CD4-positive, alpha-beta T cell treated with Interleukin-4 for 4 hours (primary cell): ENCODE measurements around the gene HIC2.
"Not testable (repeated sequence)": the region's sequence is repeated elsewhere in the genome, so short reads cannot be mapped to it uniquely, and the experiment has no call there.

Experiments used
- DNase-seq: peaks from one replicate; pipeline ENCODE4 v3.0.0-alpha.2; 2020

The HIC2 gene

GRCh38 chr22:21417227-21417746 is at the start of gene HIC2:
TSS of gene HIC2 (plus strand) at chr22:21417371. CDS start at chr22:21442832, 25,461 bp downstream.
- DNase-seq: not testable (repeated sequence)

DNA sequence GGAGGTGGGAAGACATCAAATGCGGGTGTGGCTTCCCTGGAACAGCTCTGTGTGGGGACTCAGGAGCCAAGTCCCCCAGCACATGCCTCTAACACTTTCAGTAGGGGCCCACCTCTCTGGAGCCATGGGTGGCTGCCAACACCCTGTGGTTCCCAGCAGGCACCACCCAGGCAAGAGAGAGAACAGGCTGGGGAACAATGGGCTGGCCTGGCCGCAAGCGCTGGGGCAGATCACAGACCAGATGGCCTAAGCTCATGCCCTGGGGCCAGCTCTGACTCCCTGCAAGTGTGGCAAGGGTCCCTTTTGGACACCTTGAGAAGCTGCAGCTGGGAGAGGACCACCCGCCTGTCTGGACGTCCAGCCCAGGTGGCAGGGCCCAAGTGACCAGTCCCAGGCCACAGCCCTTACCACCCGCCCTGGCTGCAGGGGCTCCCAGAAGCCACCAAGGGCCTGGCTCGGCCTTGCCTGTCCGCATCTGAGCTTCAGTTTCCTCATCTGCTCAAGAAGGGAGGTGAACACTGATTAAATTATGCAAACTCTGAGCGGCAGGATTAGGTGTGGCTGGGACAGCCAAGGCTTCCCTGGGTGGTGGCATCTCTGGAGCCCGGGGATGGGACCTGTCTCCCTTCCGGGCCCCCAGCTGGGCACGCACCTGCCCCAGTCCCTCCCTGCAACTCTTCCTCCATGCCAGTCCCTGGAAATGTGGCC is 48.4 kb upstream of the HIC2 start:
- not testable (repeated sequence) for DNase-seq

- not testable (repeated sequence) for DNase-seq
Measured at GRCh38 chr22:21375880-21376279, 41.3 kb upstream of the HIC2 start.

DNA sequence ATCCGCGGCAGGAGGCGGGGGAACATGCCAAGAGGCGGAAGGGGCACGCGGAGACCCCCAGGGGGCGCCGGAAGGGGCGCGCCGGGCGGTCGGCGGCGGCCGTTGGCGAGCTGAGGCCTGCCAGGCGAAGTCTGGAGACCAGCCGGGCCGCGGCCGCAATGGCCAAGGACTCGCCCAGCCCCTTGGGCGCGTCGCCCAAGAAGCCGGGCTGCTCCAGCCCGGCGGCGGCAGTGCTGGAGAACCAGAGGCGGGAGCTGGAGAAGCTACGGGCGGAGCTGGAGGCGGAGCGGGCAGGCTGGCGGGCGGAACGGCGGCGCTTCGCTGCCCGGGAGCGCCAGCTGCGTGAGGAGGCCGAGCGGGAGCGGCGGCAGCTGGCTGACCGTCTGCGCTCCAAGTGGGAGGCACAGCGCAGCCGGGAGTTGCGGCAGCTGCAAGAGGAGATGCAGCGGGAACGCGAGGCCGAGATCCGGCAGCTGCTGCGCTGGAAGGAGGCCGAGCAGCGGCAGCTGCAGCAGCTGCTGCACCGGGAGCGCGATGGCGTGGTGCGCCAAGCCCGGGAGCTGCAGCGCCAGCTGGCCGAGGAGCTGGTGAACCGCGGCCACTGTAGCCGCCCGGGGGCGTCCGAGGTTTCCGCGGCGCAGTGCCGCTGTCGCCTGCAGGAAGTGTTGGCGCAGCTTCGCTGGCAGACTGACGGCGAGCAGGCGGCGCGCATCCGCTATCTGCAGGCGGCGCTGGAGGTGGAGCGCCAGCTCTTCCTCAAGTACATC is 33.3 kb upstream of the HIC2 start, which contains the start of gene RIMBP3B:
Gene RIMBP3B (plus strand): TSS at position 51 of the 767 bp plus-strand sequence. CDS start 108 bp downstream, at position 159.
- not testable (repeated sequence) for DNase-seq

GRCh38 chr22:21384468-21385357 is 32.5 kb upstream of the HIC2 start:
- not testable (repeated sequence) for DNase-seq

DNA sequence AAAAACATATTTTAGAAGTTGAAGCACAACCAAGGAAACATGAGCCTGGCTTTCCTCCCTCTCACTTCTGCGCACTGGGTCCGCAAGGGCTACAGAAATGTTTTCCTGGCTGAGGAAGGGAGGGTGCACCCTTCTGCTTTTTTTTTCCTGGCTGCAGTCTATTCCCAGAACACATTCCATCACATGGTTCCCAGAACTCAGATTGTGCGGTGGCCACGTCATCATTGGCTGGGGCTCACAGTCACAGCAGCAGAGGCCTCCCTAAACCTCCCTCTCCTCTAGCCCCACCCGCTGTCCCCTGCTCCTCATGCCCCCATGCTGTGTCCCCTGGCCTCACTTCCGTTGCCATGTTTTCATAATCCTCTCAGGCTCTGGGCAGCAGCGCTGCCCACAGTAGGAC is 27.7 kb upstream of the HIC2 start:
- not testable (repeated sequence) for DNase-seq

DNA sequence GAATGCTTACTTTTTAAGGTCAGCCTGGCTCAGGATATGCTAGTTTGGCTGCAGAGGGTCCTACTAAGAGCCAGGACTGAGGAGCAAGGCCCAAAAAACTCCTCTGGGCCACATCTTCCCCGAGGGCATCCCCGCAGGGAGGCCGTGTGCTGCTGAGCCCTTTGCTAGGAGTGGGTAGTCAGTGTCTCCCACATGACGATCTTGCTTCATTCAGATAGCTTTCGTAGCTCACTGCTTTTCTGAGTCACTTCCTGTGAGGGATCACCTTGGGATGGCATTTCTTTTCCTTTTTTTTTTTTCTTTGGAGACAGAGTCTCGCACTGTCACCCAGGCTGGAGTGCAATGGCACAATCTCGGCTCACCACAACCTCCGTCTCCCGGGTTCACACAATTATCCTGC is 27.2 kb upstream of the HIC2 start:
- not testable (repeated sequence) for DNase-seq

DNA sequence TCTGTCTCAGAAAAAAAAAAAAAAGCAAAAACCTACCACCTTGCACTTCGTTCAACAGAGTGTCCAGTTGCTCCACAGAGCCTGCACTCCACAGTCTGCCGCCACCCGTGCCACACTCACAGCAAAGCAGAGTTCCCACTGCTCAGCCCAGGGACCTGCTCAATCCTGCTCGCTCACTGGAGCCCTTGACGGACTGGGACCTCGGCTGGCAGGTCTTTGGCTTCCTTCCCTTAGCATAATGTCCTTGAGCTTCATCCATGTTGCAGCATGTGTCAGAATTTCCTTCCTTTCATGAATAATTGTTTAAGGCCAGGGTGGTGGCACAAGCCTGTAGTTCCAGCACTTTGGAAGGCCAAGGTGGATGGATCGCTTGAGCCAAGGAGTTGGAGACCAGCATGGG is 22.6 kb upstream of the HIC2 start:
- DNase-seq: not testable (repeated sequence)

GRCh38 chr22:21401197-21401969 is 15.8 kb upstream of the HIC2 start:
- DNase-seq: not testable (repeated sequence)

GRCh38 chr22:21402763-21403314 is 14.3 kb upstream of the HIC2 start:
- not testable (repeated sequence) for DNase-seq

GRCh38 chr22:21407139-21407538 is 10.0 kb upstream of the HIC2 start:
- DNase-seq: not testable (repeated sequence)

DNA sequence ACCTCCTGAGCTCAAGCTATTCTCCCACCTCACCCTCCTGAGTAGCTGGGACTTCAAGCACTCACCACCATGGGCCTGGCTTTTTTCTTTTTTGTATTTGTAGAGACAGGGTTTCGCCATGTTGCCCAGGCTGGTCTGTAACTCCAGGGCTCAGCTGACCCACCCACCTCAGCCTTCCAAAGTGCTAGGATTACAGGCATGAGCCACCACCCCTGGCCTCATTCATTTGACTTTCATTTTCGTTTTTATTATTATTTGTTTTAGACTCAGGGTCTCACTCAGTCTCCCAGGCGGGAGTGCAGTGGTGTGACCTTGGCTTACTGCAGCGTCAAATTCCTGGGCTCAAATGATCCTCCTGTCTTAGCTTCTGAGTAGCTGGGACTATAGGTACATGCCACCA is 9.4 kb upstream of the HIC2 start:
- not testable (repeated sequence) for DNase-seq

DNA sequence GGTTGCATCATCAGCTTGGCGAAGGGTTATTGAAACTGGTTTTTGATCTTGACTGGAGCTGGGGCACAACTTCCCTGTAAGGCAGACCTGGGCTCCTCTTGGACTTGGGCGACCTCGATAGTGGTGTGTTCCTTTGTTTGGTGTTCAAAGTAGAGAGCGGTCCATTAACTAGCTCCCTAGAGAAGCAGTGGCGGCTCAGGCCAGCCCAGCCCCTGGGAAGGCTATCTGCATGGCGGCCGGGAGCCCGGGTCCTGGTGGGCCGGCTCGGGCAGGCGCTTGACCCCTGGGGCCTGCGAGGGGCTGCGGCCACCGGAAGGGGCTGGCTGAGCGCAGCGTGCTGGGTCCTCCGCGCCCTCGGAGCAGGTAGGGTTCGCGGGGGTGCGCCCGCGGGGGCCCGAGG is 796 bp upstream of the HIC2 start:
- DNase-seq: not testable (repeated sequence)

- not testable (repeated sequence) for DNase-seq
Measured at GRCh38 chr22:21417853-21418252, 682 bp downstream of the HIC2 start.

DNA sequence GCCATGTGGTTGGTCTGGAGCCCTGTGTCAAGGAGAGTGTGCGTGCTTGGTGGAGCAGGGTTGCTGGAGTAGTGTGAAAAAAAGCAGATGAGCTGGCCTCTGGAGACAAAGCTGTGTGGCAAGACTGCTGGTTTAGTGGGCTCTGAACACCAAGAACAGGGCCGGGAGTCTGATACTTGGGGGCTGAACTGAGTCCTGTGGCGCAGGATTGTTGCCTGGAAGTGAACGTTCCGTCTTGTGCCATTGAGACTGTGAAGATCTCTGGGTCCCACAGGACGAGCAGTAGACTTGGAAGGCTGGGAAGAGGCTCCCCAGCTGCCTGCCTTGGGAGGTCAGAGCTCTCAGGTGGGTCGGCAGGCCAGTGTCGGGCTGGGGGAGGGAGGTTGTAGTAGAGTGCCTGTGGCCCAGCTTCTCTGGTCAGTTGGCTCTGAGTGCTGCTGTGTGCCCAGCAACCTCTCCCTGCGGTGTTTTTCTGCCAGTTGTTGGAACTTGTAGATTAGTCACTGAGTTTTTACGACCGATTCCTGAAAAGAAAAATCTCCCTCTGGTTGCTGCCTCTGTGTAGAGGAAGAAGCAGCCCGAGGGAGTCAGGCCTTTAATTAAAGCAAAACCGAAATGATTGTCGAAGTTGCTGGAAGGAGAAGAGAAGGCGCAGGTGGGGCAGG is 1.9 kb downstream of the HIC2 start:
- DNase-seq: not testable (repeated sequence)

DNA sequence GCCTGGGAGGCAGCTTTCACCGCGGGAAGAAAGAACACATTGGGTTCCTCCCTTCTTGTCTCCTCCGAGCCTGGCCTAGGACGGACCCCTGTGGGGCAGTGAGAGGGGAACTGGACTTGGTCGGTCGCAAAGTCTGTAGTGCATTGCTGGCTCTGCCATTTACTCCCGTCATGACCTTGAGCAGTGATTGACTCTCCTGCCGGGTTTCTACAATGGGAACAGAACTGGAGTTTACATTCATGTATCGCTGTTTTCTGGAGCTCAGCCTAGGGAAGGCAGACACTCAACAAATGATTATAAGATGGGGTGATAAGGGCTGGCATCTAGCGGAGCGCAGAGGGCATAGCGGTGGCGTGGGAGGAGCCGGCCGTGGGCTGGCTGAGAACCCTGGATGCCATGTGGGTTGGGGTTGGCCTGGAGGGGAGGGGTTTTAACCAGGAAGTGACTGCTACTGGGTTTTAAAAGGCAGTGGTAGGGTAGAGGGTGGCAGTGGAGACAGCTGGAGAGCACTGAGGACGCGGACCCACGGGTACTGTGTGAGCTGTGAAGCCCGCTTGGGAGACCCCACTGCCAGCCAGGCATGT is 3.1 kb downstream of the HIC2 start:
- not testable (repeated sequence) for DNase-seq

GRCh38 chr22:21424084-21424709 is 7.0 kb downstream of the HIC2 start:
- DNase-seq: not testable (repeated sequence)

- not testable (repeated sequence) for DNase-seq
Measured at GRCh38 chr22:21434378-21435233, 17.4 kb downstream of the HIC2 start.
